Panc1 (cell line): Measurements from ENCODE around the gene CAPN15. TPM values are rescaled to one million over a fixed set of nuclear protein-coding genes. Genes with fewer than 3 reads are reported as not detected.

Source experiments
- ATAC-seq: fragments of 200-7000 bp; cut with Tn5 transposase; 2 replicates; pipeline ENCODE4 v1.9.1; 2020; ENCODE audit warnings: mild to moderate bottlenecking, moderate library complexity
- BruUV-seq: library from RNA; stranded (reverse); fragments of 400-500 nt; replicated peaks from 2 replicates; lab custom pipeline; 2021; lab: Mats Ljungman, UMichigan
- CTCF ChIA-PET: fragments of 300-600 bp; sonication (Branson Sonifier 250); formaldehyde crosslinking; loops from one replicate; lab custom pipeline; 2022; ENCODE audit warnings: antibody characterized with exemption; lab: Charles Lee
- POLR2A ChIA-PET: fragments of 300-600 bp; sonication (Branson Sonifier 250); formaldehyde crosslinking; loops from one replicate; lab custom pipeline; 2022; ENCODE audit warnings: antibody characterized with exemption; lab: Charles Lee
- DNase-seq: peaks from one replicate; pipeline ENCODE4 v3.0.0-alpha.2; 2010; ENCODE audit warnings: low read depth, low spot score
- H3K27ac ChIP-seq: 2 replicates; pipeline ENCODE4 v1.5.1; 2011; ENCODE audit warnings: mild to moderate bottlenecking, low read length, inconsistent platforms
- H3K27me3 ChIP-seq: fragments of 200-500 bp; sonication (Bioruptor generic); 2 replicates; pipeline ENCODE4 v1.6.0; 2014; ENCODE audit warnings: low read length, inconsistent platforms; ENCODE audit not compliant: control insufficient read depth, insufficient read depth
- H3K36me3 ChIP-seq: fragments of 200-500 bp; sonication (Bioruptor generic); 2 replicates; pipeline ENCODE4 v1.5.1; 2014; ENCODE audit warnings: inconsistent platforms, mild to moderate bottlenecking, low read length, moderate library complexity; ENCODE audit not compliant: control insufficient read depth, insufficient read depth
- H3K4me1 ChIP-seq: 2 replicates; pipeline ENCODE4 v1.5.1; 2011; ENCODE audit warnings: inconsistent platforms, mild to moderate bottlenecking, low read length, moderate library complexity; ENCODE audit not compliant: control insufficient read depth, insufficient read depth
- H3K4me3 ChIP-seq, 2 experiments: 2 replicates each; pipeline ENCODE4 v1.5.1; 2011 to 2012; ENCODE audit warnings: low read depth in 2 of 2, low read length in 2 of 2, mild to moderate bottlenecking in 2 of 2, inconsistent platforms in 1 of 2, moderate library complexity in 1 of 2
- H3K9me3 ChIP-seq: fragments of 200-500 bp; sonication (Bioruptor generic); 2 replicates; pipeline ENCODE4 v1.5.1; 2014; ENCODE audit warnings: low read depth, mild to moderate bottlenecking, inconsistent platforms, low read length, moderate library complexity; ENCODE audit not compliant: control insufficient read depth, insufficient read depth
- CTCF ChIP-seq: fragments of 450-650 bp; IDR thresholded peaks from 2 replicates; pipeline ENCODE4 v1.5.1; 2017; ENCODE audit warnings: mild to moderate bottlenecking
- POLR2AphosphoS5 ChIP-seq: IDR thresholded peaks from 2 replicates; pipeline ENCODE4 v1.6.1; 2012; ENCODE audit warnings: mild to moderate bottlenecking, low read depth, low read length, moderate library complexity
- REST ChIP-seq, 2 experiments: IDR thresholded peaks; 2 replicates each; pipeline ENCODE4 v1.6.1; 2011 to 2012; ENCODE audit warnings: low read depth in 2 of 2, control low read depth in 1 of 2, low read length in 1 of 2, mild to moderate bottlenecking in 1 of 2, moderate library complexity in 1 of 2; ENCODE audit not compliant: insufficient read depth in 1 of 2
- SIN3A ChIP-seq: IDR thresholded peaks from 2 replicates; pipeline ENCODE4 v1.6.1; 2012; ENCODE audit warnings: low read depth, mild to moderate bottlenecking, low read length, moderate library complexity, borderline replicate concordance; ENCODE audit not compliant: insufficient read depth
- TCF7L2 ChIP-seq: IDR thresholded peaks from 2 replicates; pipeline ENCODE4 v1.6.1; 2011; ENCODE audit warnings: mild to moderate bottlenecking, low read depth, low read length, inconsistent platforms
- in situ Hi-C: cut with HindIII; loops from 2 replicates; pipeline ENCODE4 v1.10.0; 2016; ENCODE audit warnings: low sequenced_read_pairs, low pct_unique_long_range_greater_than_20kb
- intact Hi-C: fragments of 100-400 bp; cut with micrococcal nuclease; formaldehyde crosslinking; loops from one replicate; pipeline ENCODE4 v1.10.0; 2022; ENCODE audit not compliant: unreplicated experiment
- total RNA-seq: library from RNA; stranded (reverse); gene quantifications from one replicate; pipeline ENCODE4 v1.2.1, GENCODE V29; 2021; ENCODE audit not compliant: unreplicated experiment

The CAPN15 gene
- total RNA-seq, 1 experiment from 2014 or later: 78.5 TPM

- Histone ChIP-seq H3K4me3 (no peak overlapping the region), H3K27ac (no peak overlapping the region), H3K27me3 (no peaks in the 10 kb centered on the region), H3K36me3 (no peaks in the 10 kb centered on the region), H3K4me1 (0 out of 2 replicates have a peak, but pooled peaks cover 5% of the 10 kb centered on the region), H3K9me3 (no peaks in the 10 kb centered on the region)
- ChIA-PET CTCF (no interaction called here), POLR2A (no interaction called here)
- in situ Hi-C loops: no loop called here
- no TSS peak for BruUV-seq
- DNase-seq (no peak), ATAC-seq (no peak)
- intact Hi-C loops: no loop called here
- TF ChIP-seq REST (IDR thresholded peaks at IDR 0.05; ENCODE audit: insufficient read depth in 1 of 2, low read depth in 2 of 2, low read length in 1 of 2) (no peak), CTCF (no peak), POLR2AphosphoS5 (no peak), TCF7L2 (no peak), SIN3A (no peak)
Observed at GRCh38 chr16:540645-541340, 13.3 kb downstream of the CAPN15 start.

- ChIA-PET CTCF (interaction anchor here (0.9 kb wide), 1 partner anchor 14 kb away, joined by 8 read pairs; no protein-coding TSS in a partner anchor), POLR2A (interaction anchor here (0.5 kb wide), 1 partner anchor 409 kb away, joined by 4 read pairs; no protein-coding TSS in a partner anchor)
- ATAC-seq (no peak), DNase-seq (no peak)
- BruUV-seq: no TSS peak
- intact Hi-C loops (no loop called here), in situ Hi-C loops (no loop called here)
- H3K9me3 ChIP-seq: no peaks in the 10 kb centered on the region
- H3K4me3 ChIP-seq: no peak overlapping the region
- no peak for TF ChIP-seq SIN3A
- TF ChIP-seq CTCF: no peak
- no peak for TF ChIP-seq REST (IDR thresholded peaks at IDR 0.05; ENCODE audit: insufficient read depth in 1 of 2, low read depth in 2 of 2, low read length in 1 of 2)
- no peak for TF ChIP-seq TCF7L2
- TF ChIP-seq POLR2AphosphoS5: no peak
- no peak overlapping the region for H3K27ac ChIP-seq
- H3K36me3 ChIP-seq: no peaks in the 10 kb centered on the region
- 0 out of 2 replicates have a peak, but pooled peaks cover 5% of the 10 kb centered on the region for H3K4me1 ChIP-seq
- H3K27me3 ChIP-seq: no peaks in the 10 kb centered on the region
Observed at GRCh38 chr16:543301-544164, 16.0 kb downstream of the CAPN15 start.
